Activated CD8-positive, alpha-beta memory T cell treated with anti-CD3 and anti-CD28 coated beads for 36 hours (primary cell): Measurements from ENCODE around the gene MSI2. TPM values are rescaled to one million over a fixed set of nuclear protein-coding genes. Genes with fewer than 3 reads are reported as not detected.

Source experiments
- CTCF ChIA-PET: fragments of 350-600 bp; sonication (Branson Sonifier 250); formaldehyde crosslinking; loops from one replicate; lab custom pipeline; 2021; ENCODE audit warnings: antibody characterized with exemption; lab: Charles Lee
- POLR2A ChIA-PET: fragments of 350-600 bp; sonication (Branson Sonifier 250); formaldehyde crosslinking; loops from one replicate; lab custom pipeline; 2021; ENCODE audit warnings: antibody characterized with exemption; lab: Charles Lee
- total RNA-seq, 2 experiments: library from RNA; stranded (reverse); gene quantifications; one replicate each; pipeline ENCODE4 v1.2.3, GENCODE V29; 2021

MSI2 gene
- total RNA-seq, 2 experiments from 2014 or later, result 56.5 to 59.6 TPM

- CTCF ChIA-PET, result no interaction called here
- POLR2A ChIA-PET, result no interaction called here
Measured at GRCh38 chr17:57302690-57303465, 46.6 kb downstream of the MSI2 start.

- ChIA-PET CTCF (interaction anchor here (1.0 kb wide), 1 partner anchor 62 kb away, joined by 4 read pairs; no protein-coding TSS in a partner anchor), POLR2A (no interaction called here)
Measured at GRCh38 chr17:57305144-57305728, 48.9 kb downstream of the MSI2 start.

- ChIA-PET POLR2A (no interaction called here), CTCF (no interaction called here)
Measured at GRCh38 chr17:57305908-57306504, 49.7 kb downstream of the MSI2 start.

- ChIA-PET POLR2A (no interaction called here), CTCF (no interaction called here)
Measured at GRCh38 chr17:57308543-57309186, 52.3 kb downstream of the MSI2 start.

GRCh38 chr17:57309479-57309878, 53.2 kb downstream of the MSI2 start:
- POLR2A ChIA-PET, result no interaction called here
- CTCF ChIA-PET, result interaction anchor here (0.6 kb wide), 1 partner anchor 16 kb away, joined by 3 read pairs; no protein-coding TSS in a partner anchor

- ChIA-PET CTCF (no interaction called here), POLR2A (no interaction called here)
Measured at GRCh38 chr17:57311281-57312216, 55.2 kb downstream of the MSI2 start.

GRCh38 chr17:57312242-57312641, 55.9 kb downstream of the MSI2 start:
- CTCF ChIA-PET, result no interaction called here
- POLR2A ChIA-PET, result no interaction called here

GRCh38 chr17:57313097-57313835, 56.9 kb downstream of the MSI2 start:
- POLR2A ChIA-PET, result interaction anchor here (0.6 kb wide), 1 partner anchor 231 kb away, joined by 4 read pairs; no protein-coding TSS in a partner anchor
- CTCF ChIA-PET, result no interaction called here

- ChIA-PET POLR2A (no interaction called here), CTCF (interaction anchor here (0.7 kb wide), 1 partner anchor 357 kb away, joined by 5 read pairs; no protein-coding TSS in a partner anchor)
Measured at GRCh38 chr17:57315061-57316015, 59.0 kb downstream of the MSI2 start.

- POLR2A ChIA-PET, result no interaction called here
- CTCF ChIA-PET, result interaction anchor here (0.7 kb wide), 1 partner anchor 355 kb away, joined by 3 read pairs; no protein-coding TSS in a partner anchor
Measured at GRCh38 chr17:57316361-57316760, 60.0 kb downstream of the MSI2 start.

GRCh38 chr17:57317079-57317478, 60.8 kb downstream of the MSI2 start:
- CTCF ChIA-PET, result interaction anchor here (1.0 kb wide), 1 partner anchor 10 kb away, joined by 3 read pairs; no protein-coding TSS in a partner anchor
- POLR2A ChIA-PET, result no interaction called here

- ChIA-PET POLR2A (no interaction called here), CTCF (no interaction called here)
Measured at GRCh38 chr17:57318913-57319312, 62.6 kb downstream of the MSI2 start.

GRCh38 chr17:57319806-57320205, 63.5 kb downstream of the MSI2 start:
- ChIA-PET POLR2A (no interaction called here), CTCF (no interaction called here)

- POLR2A ChIA-PET, result no interaction called here
- CTCF ChIA-PET, result interaction anchor here (1.2 kb wide), 1 partner anchor 81 kb away, joined by 3 read pairs; no protein-coding TSS in a partner anchor
Measured at GRCh38 chr17:57323391-57323790, 67.1 kb downstream of the MSI2 start.

- ChIA-PET CTCF (interaction anchor here (1.2 kb wide), 1 partner anchor 81 kb away, joined by 3 read pairs; no protein-coding TSS in a partner anchor), POLR2A (no interaction called here)
Measured at GRCh38 chr17:57324060-57324459, 67.7 kb downstream of the MSI2 start.

GRCh38 chr17:57324631-57325030, 68.3 kb downstream of the MSI2 start:
- CTCF ChIA-PET, result no interaction called here
- POLR2A ChIA-PET, result no interaction called here

GRCh38 chr17:57326336-57326735, 70.0 kb downstream of the MSI2 start:
- CTCF ChIA-PET, result interaction anchor here (0.7 to 1.1 kb wide), 2 partner anchors 9 to 16 kb away, joined by 3 read pairs; no protein-coding TSS in a partner anchor
- POLR2A ChIA-PET, result interaction anchor here (0.6 kb wide), 1 partner anchor 115 kb away, joined by 3 read pairs; no protein-coding TSS in a partner anchor
